ENCODE data around the gene PGLYRP1. TPM values are rescaled to one million over a fixed set of nuclear protein-coding genes. Genes with fewer than 3 reads are reported as not detected.

Gene PGLYRP1
- total and polyA plus RNA-seq, 2 of the 4 experiments (the other 2 are of a cell fraction), result not detected

- Histone ChIP-seq H3K4me1 (ENCODE audit: control insufficient read depth, insufficient read depth, low read length) (peaks cover 4% of the 10 kb centered on the region; the same call in 1 of the 2 replicates), H3K9me3 (ENCODE audit: control insufficient read depth, insufficient read depth, low read length) (no peaks in the 10 kb centered on the region), H3K23ac (ENCODE audit: low read depth, low read length) (no peak overlapping the region), H2BK5ac (ENCODE audit: low read depth, low read length, poor library complexity, severe bottlenecking) (no peak overlapping the region), H3K36me3 (ENCODE audit: control insufficient read depth, insufficient read depth, low read length) (no peaks in the 10 kb centered on the region), H4K20me1 (ENCODE audit: insufficient read depth, low read length) (peaks cover 11% of the 10 kb centered on the region), H2AK5ac (ENCODE audit: low read depth, low read length) (no peak overlapping the region), H4K5ac (ENCODE audit: low read depth, low read length) (no peak overlapping the region), H3K4me2 (ENCODE audit: low read depth, low read length) (no peak overlapping the region), H3K79me1 (ENCODE audit: low read depth in 1 of 2, low read length in 2 of 2) (no peaks in the 10 kb centered on the region), H2AFZ (replicated peaks; ENCODE audit: low read length, poor library complexity) (no peak overlapping the region), H3K27me3 (ENCODE audit: control insufficient read depth, insufficient read depth, low read length) (peaks cover 8% of the 10 kb centered on the region), H2AK9ac (replicated peaks; ENCODE audit: low read depth, low read length, poor library complexity) (no peak overlapping the region), H3K14ac (replicated peaks; ENCODE audit: low read depth, low read length) (no peak overlapping the region), H2BK120ac (ENCODE audit: low read depth, low read length) (no peak overlapping the region), H3K9me1 (ENCODE audit: insufficient read depth, low read length) (peaks cover 3% of the 10 kb centered on the region; the same call in 1 of the 2 replicates), H4K8ac (ENCODE audit: low read depth in 2 of 2, low read length in 2 of 2) (no peak overlapping the region), H3K27ac (ENCODE audit: insufficient read depth, low read length) (no peak overlapping the region), H2BK15ac (ENCODE audit: low read depth, low read length) (no peak overlapping the region), H3K9ac (ENCODE audit: low read depth, low read length) (no peak overlapping the region), H2BK20ac (ENCODE audit: low read depth, low read length) (no peak overlapping the region), H3K56ac (ENCODE audit: extremely low read depth, insufficient read depth, low read length) (no peak overlapping the region), H4K91ac (ENCODE audit: insufficient read depth, low read depth, low read length) (no peak overlapping the region), H3K18ac (ENCODE audit: low read depth, low read length) (no peak overlapping the region), H3K4ac (ENCODE audit: low read depth, low read length) (no peak overlapping the region), H3K4me3 (ENCODE audit: insufficient read depth, low read depth, low read length) (no peak overlapping the region)
- no peak for ATAC-seq (ENCODE audit: low read depth)
- WGBS, 2 experiments (ENCODE audit: extremely low coverage in 2 of 2, insufficient read length in 1 of 2), result 84% methylated on average over 5 of the region's 7 CpGs; no CpG with 5 or more reads in 1 of the 2 experiments
- intact Hi-C loops (cut with micrococcal nuclease) (no loop called here), in situ Hi-C loops (cut with MboI; ENCODE audit: low sequenced_read_pairs) (loop anchor here (10.0 kb wide), 1 partner anchor 54 kb away; no protein-coding TSS in a partner anchor), dilution Hi-C loops (cut with HindIII; ENCODE audit: low sequenced_read_pairs, unreplicated experiment) (no loop called here)
- no peak for TF ChIP-seq NFE2L2 (IDR thresholded peaks at IDR 0.05; ENCODE audit: low read depth, low read length)
- TF ChIP-seq RAD21 (IDR thresholded peaks at IDR 0.05; ENCODE audit: low read length), result no peak
- no peak for TF ChIP-seq CEBPB (IDR thresholded peaks at IDR 0.05; ENCODE audit: low read depth, low read length)
- no peak for TF ChIP-seq SMC3 (IDR thresholded peaks at IDR 0.05; ENCODE audit: low read depth, low read length)
- no peak for TF ChIP-seq USF2 (IDR thresholded peaks at IDR 0.05; ENCODE audit: low read depth, low read length)
- no peak for TF ChIP-seq MAZ (IDR thresholded peaks at IDR 0.05; ENCODE audit: borderline replicate concordance, low read depth, low read length)
- TF ChIP-seq BHLHE40 (IDR thresholded peaks at IDR 0.05; ENCODE audit: low read depth, low read length), result no peak
- POLR2A ChIA-PET (ENCODE audit: unreplicated experiment), result no interaction called here
- BruUV-seq (replicated peaks), result no TSS peak
- CTCF ChIA-PET, result no interaction called here
- no peak for DNase-seq
These were observed 2.1 kb downstream of the PGLYRP1 start for GRCh38 chr19:46020819-46021125.
